SK-N-SH (cell line): ENCODE results near the gene PIGL. TPM values are rescaled to one million over a fixed set of nuclear protein-coding genes. Genes with fewer than 3 reads are reported as not detected.

ENCODE experiments used
- CTCF ChIA-PET: fragments of 300-600, 350-600 bp; formaldehyde crosslinking; extraction: SDS; loops from one replicate; lab custom pipeline; 2021; lab: Yijun Ruan, JAX
- POLR2A ChIA-PET: fragments of 350-600 bp; sonication (Branson Sonifier 250); formaldehyde crosslinking; extraction: SDS; loops from one replicate; lab custom pipeline; 2020; ENCODE audit warnings: antibody characterized with exemption, inconsistent platforms; lab: Yijun Ruan, JAX
- DNase-seq: peaks from one replicate; pipeline ENCODE4 v3.0.0; 2012
- H2AFZ ChIP-seq: fragments of 200-600 bp; sonication (generic); 2 replicates; pipeline ENCODE4 v1.8.1; 2016; ENCODE audit warnings: antibody characterized with exemption, mild to moderate bottlenecking, low read depth
- H3F3A ChIP-seq: fragments of 200-600 bp; sonication (generic); replicated peaks from 2 replicates; pipeline ENCODE3; 2016; ENCODE audit warnings: antibody characterized with exemption, mild to moderate bottlenecking; ENCODE audit not compliant: insufficient read depth
- H3K27ac ChIP-seq, 2 experiments: fragments of 200-500 bp in 1 of 2; fragments of 200-600 bp in 1 of 2; sonication (Bioruptor generic) in 1 of 2; sonication (generic), shearing (Covaris generic) in 1 of 2; 2 replicates each; pipeline versions ENCODE4 v1.5.1 to v1.6.1; 2014 to 2016; ENCODE audit warnings: low read depth in 2 of 2, inconsistent platforms in 1 of 2, low read length in 1 of 2, mild to moderate bottlenecking in 1 of 2, mixed read lengths in 1 of 2
- H3K27me3 ChIP-seq: fragments of 200-600 bp; sonication (generic), shearing (Covaris generic); 2 replicates; pipeline ENCODE4 v1.6.1; 2016; ENCODE audit warnings: mixed run types; ENCODE audit not compliant: insufficient read depth
- H3K36me3 ChIP-seq, 2 experiments: fragments of 200-500 bp in 1 of 2; fragments of 200-600 bp in 1 of 2; sonication (Bioruptor generic) in 1 of 2; sonication (generic) in 1 of 2; replicated peaks in 1 of 2; 2 replicates each; pipeline versions ENCODE3 to v1.5.1; 2014 to 2016; ENCODE audit warnings: low read length in 1 of 2, mild to moderate bottlenecking in 1 of 2; ENCODE audit not compliant: insufficient read depth in 2 of 2, control insufficient read depth in 1 of 2
- H3K4me1 ChIP-seq, 2 experiments: fragments of 200-500 bp in 1 of 2; fragments of 200-600 bp in 1 of 2; sonication (Bioruptor generic) in 1 of 2; sonication (generic), shearing (Covaris generic) in 1 of 2; 2 replicates each; pipeline versions ENCODE4 v1.5.1 to v1.6.1; 2014 to 2016; ENCODE audit warnings: low read depth in 1 of 2, low read length in 1 of 2, mixed run types in 1 of 2; ENCODE audit not compliant: insufficient read depth in 2 of 2, control insufficient read depth in 1 of 2
- H3K4me2 ChIP-seq: fragments of 200-600 bp; sonication (generic), shearing (Covaris generic); 2 replicates; pipeline ENCODE4 v1.6.1; 2017; ENCODE audit warnings: mixed run types
- H3K4me3 ChIP-seq, 2 experiments: fragments of 200-500 bp in 1 of 2; fragments of 200-600 bp in 1 of 2; sonication (Bioruptor generic) in 1 of 2; sonication (generic), shearing (Covaris generic) in 1 of 2; 2 replicates each; pipeline versions ENCODE4 v1.5.1 to v1.8.1; 2014 to 2016; ENCODE audit warnings: low read depth in 2 of 2, inconsistent platforms in 1 of 2, low read length in 1 of 2, mild to moderate bottlenecking in 1 of 2, mixed read lengths in 1 of 2, moderate library complexity in 1 of 2
- H3K79me2 ChIP-seq: fragments of 200-600 bp; sonication (generic); 2 replicates; pipeline ENCODE4 v1.8.1; 2017; ENCODE audit warnings: mild to moderate bottlenecking; ENCODE audit not compliant: insufficient read depth
- H3K9ac ChIP-seq: fragments of 200-600 bp; sonication (generic); 2 replicates; pipeline ENCODE4 v1.6.1; 2017; ENCODE audit warnings: mixed run types
- H3K9me2 ChIP-seq: fragments of 200-600 bp; sonication (generic); 2 replicates; pipeline ENCODE4 v1.6.1; 2017; ENCODE audit warnings: mixed run types
- H3K9me3 ChIP-seq: fragments of 200-600 bp; sonication (generic); 2 replicates; pipeline ENCODE4 v1.6.1; 2017; ENCODE audit warnings: mixed run types, mild to moderate bottlenecking, moderate library complexity
- H4K20me1 ChIP-seq: fragments of 200-600 bp; sonication (generic); 2 replicates; pipeline ENCODE4 v1.6.1; 2017; ENCODE audit warnings: mild to moderate bottlenecking, mixed run types; ENCODE audit not compliant: insufficient read depth
- CHD2 ChIP-seq: fragments of 150-350 bp; IDR thresholded peaks from 2 replicates; pipeline ENCODE4 v1.6.1; 2018; ENCODE audit warnings: low read length; ENCODE audit not compliant: partially characterized antibody
- ELF1 ChIP-seq: IDR thresholded peaks from 2 replicates; pipeline ENCODE4 v1.4.0; 2012
- EP300 ChIP-seq, 2 experiments: IDR thresholded peaks; 2 replicates each; pipeline versions ENCODE4 v1.4.0 to v1.6.1; 2012; ENCODE audit warnings: borderline replicate concordance in 1 of 2, low read depth in 1 of 2, low read length in 1 of 2
- EZH2phosphoT487 ChIP-seq: fragments of 200-600 bp; sonication (generic); IDR thresholded peaks from 2 replicates; pipeline ENCODE4 v1.6.1; 2017; ENCODE audit warnings: low read depth, mixed run types, mild to moderate bottlenecking, antibody characterized with exemption, moderate library complexity, borderline replicate concordance
- FOSL2 ChIP-seq: IDR thresholded peaks from 2 replicates; pipeline ENCODE4 v1.4.0; 2012; ENCODE audit warnings: low read depth, mild to moderate bottlenecking, moderate library complexity, borderline replicate concordance
- FOXJ3 ChIP-seq: sonication (generic); formaldehyde crosslinking; IDR thresholded peaks from 2 replicates; pipeline ENCODE4 v1.5.1; 2020; ENCODE audit warnings: mild to moderate bottlenecking, missing genetic modification reagents
- JUND ChIP-seq: IDR thresholded peaks from 2 replicates; pipeline ENCODE4 v1.4.0; 2012
- NFIC ChIP-seq: IDR thresholded peaks from 2 replicates; pipeline ENCODE4 v1.4.0; 2012; ENCODE audit warnings: borderline replicate concordance
- POLR2AphosphoS5 ChIP-seq: IDR thresholded peaks from 2 replicates; pipeline ENCODE4 v1.6.1; 2012; ENCODE audit warnings: low read depth, low read length
- RAD21 ChIP-seq: IDR thresholded peaks from 2 replicates; pipeline ENCODE4 v1.6.1; 2012; ENCODE audit warnings: mild to moderate bottlenecking, low read length
- RCOR1 ChIP-seq: fragments of 150-350 bp; IDR thresholded peaks from 2 replicates; pipeline ENCODE4 v1.6.1; 2017; ENCODE audit warnings: antibody characterized with exemption, low read length
- SIN3A ChIP-seq: IDR thresholded peaks from 2 replicates; pipeline ENCODE4 v1.6.1; 2012; ENCODE audit warnings: low read depth, mild to moderate bottlenecking, low read length, moderate library complexity, borderline replicate concordance
- TCF12 ChIP-seq: IDR thresholded peaks from 2 replicates; pipeline ENCODE4 v1.4.0; 2012
- YY1 ChIP-seq: IDR thresholded peaks from 2 replicates; pipeline ENCODE4 v1.4.0; 2012; ENCODE audit warnings: low read depth, mild to moderate bottlenecking
- WGBS: methylation state at CpG from one replicate; pipeline ENCODE4 v1.1.6; 2017; ENCODE audit warnings: low lambda C conversion rate; 5-methylcytosine and 5-hydroxymethylcytosine counted together
- polyA plus RNA-seq, 3 experiments: library from polyadenylated mRNA; depleted of rRNA; stranded (reverse); fragments of >200 nt; gene quantifications; 2 replicates each; pipeline ENCODE4 v1.2.3, GENCODE V29; 2012
- TF ChIP-seq, protein P1 (sequence below): IDR thresholded peaks from 2 replicates; pipeline ENCODE4 v1.4.0; 2012; ENCODE audit warnings: low read depth, borderline replicate concordance
- TF ChIP-seq, protein P2 (sequence below): fragments of 150-350 bp; IDR thresholded peaks from 2 replicates; pipeline ENCODE4 v1.6.1; 2017; ENCODE audit warnings: antibody characterized with exemption, low read length, low read depth, borderline replicate concordance
- TF ChIP-seq, protein P3 (sequence below): IDR thresholded peaks from 2 replicates; pipeline ENCODE4 v1.4.0; 2012; ENCODE audit warnings: low read depth, borderline replicate concordance
- TF ChIP-seq, protein P4 (sequence below): IDR thresholded peaks from 2 replicates; pipeline ENCODE4 v1.6.1; 2012; ENCODE audit warnings: mild to moderate bottlenecking, low read depth, low read length, moderate library complexity
- TF ChIP-seq, protein P5 (sequence below): fragments of 150-350 bp; IDR thresholded peaks from 2 replicates; pipeline ENCODE4 v1.6.1; 2016; ENCODE audit warnings: mild to moderate bottlenecking, low read depth, low read length

The PIGL gene
- polyA plus RNA-seq, 1 of the 3 experiments (the other 2 are of a cell fraction) = 34.0 TPM

DNA sequence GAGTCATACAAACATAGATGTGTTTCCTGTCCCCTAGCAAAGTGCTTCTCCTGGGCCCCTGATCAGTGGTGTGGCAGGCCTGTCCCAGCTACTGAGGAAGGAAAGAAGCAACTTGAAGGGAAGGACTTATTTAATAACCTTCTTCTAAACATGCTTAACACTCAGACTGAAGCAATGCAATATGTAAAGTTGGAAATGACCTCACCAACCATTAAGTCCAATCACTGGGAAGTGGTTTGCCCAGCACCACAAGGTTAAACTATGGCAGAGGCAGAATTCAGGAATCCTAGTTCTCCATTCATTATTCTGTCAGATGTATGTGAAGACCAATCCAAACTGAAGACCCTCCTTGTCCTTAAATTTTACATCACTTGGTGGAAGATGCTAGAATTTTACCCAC, 97.2 kb downstream of the PIGL start (continued):
- TF ChIP-seq, protein P1, sequence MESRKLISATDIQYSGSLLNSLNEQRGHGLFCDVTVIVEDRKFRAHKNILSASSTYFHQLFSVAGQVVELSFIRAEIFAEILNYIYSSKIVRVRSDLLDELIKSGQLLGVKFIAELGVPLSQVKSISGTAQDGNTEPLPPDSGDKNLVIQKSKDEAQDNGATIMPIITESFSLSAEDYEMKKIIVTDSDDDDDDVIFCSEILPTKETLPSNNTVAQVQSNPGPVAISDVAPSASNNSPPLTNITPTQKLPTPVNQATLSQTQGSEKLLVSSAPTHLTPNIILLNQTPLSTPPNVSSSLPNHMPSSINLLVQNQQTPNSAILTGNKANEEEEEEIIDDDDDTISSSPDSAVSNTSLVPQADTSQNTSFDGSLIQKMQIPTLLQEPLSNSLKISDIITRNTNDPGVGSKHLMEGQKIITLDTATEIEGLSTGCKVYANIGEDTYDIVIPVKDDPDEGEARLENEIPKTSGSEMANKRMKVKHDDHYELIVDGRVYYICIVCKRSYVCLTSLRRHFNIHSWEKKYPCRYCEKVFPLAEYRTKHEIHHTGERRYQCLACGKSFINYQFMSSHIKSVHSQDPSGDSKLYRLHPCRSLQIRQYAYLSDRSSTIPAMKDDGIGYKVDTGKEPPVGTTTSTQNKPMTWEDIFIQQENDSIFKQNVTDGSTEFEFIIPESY = no peak
- TF ChIP-seq SIN3A = no peak
- no peak for TF ChIP-seq POLR2AphosphoS5
- no peak for TF ChIP-seq RAD21
- no peak for TF ChIP-seq CHD2

DNA sequence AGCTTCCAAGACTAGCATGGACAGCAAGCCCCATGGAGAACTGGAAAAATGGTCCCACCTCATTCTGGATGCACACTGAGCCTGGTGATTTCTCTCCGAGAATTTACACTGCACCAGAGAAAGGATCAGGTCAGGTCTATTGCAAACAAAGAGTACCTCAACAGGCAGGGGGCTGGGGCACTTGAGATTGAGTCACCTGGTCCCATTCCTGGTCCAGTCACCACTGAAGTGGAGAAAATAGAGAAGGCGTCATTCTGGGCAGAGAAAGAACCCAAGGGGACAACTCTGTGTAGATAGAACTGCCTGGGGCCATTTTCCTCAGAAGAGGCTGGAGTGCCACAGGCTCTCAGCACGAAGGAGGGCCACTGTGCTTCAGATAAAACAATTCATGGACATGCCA, 97.8 kb downstream of the PIGL start:
- DNase-seq = no peak
- no peaks in the 10 kb centered on the region for H3F3A ChIP-seq
- TF ChIP-seq, protein P1 = no peak
- TF ChIP-seq RAD21 = no peak
- TF ChIP-seq SIN3A = no peak
- TF ChIP-seq RCOR1 = no peak
- TF ChIP-seq, protein P2, sequence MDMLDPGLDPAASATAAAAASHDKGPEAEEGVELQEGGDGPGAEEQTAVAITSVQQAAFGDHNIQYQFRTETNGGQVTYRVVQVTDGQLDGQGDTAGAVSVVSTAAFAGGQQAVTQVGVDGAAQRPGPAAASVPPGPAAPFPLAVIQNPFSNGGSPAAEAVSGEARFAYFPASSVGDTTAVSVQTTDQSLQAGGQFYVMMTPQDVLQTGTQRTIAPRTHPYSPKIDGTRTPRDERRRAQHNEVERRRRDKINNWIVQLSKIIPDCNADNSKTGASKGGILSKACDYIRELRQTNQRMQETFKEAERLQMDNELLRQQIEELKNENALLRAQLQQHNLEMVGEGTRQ = no peak
- no peak for TF ChIP-seq EP300 (IDR thresholded peaks at IDR 0.05; ENCODE audit: borderline replicate concordance in 1 of 2, low read depth in 1 of 2, low read length in 1 of 2)
- TF ChIP-seq, protein P3, sequence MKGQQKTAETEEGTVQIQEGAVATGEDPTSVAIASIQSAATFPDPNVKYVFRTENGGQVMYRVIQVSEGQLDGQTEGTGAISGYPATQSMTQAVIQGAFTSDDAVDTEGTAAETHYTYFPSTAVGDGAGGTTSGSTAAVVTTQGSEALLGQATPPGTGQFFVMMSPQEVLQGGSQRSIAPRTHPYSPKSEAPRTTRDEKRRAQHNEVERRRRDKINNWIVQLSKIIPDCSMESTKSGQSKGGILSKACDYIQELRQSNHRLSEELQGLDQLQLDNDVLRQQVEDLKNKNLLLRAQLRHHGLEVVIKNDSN = no peak
- no peak for TF ChIP-seq JUND
- TF ChIP-seq, protein P4, sequence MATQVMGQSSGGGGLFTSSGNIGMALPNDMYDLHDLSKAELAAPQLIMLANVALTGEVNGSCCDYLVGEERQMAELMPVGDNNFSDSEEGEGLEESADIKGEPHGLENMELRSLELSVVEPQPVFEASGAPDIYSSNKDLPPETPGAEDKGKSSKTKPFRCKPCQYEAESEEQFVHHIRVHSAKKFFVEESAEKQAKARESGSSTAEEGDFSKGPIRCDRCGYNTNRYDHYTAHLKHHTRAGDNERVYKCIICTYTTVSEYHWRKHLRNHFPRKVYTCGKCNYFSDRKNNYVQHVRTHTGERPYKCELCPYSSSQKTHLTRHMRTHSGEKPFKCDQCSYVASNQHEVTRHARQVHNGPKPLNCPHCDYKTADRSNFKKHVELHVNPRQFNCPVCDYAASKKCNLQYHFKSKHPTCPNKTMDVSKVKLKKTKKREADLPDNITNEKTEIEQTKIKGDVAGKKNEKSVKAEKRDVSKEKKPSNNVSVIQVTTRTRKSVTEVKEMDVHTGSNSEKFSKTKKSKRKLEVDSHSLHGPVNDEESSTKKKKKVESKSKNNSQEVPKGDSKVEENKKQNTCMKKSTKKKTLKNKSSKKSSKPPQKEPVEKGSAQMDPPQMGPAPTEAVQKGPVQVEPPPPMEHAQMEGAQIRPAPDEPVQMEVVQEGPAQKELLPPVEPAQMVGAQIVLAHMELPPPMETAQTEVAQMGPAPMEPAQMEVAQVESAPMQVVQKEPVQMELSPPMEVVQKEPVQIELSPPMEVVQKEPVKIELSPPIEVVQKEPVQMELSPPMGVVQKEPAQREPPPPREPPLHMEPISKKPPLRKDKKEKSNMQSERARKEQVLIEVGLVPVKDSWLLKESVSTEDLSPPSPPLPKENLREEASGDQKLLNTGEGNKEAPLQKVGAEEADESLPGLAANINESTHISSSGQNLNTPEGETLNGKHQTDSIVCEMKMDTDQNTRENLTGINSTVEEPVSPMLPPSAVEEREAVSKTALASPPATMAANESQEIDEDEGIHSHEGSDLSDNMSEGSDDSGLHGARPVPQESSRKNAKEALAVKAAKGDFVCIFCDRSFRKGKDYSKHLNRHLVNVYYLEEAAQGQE = no peak
- TF ChIP-seq TCF12 = no peak
- TF ChIP-seq, protein P5, sequence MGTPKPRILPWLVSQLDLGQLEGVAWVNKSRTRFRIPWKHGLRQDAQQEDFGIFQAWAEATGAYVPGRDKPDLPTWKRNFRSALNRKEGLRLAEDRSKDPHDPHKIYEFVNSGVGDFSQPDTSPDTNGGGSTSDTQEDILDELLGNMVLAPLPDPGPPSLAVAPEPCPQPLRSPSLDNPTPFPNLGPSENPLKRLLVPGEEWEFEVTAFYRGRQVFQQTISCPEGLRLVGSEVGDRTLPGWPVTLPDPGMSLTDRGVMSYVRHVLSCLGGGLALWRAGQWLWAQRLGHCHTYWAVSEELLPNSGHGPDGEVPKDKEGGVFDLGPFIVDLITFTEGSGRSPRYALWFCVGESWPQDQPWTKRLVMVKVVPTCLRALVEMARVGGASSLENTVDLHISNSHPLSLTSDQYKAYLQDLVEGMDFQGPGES = no peak
- TF ChIP-seq FOXJ3 (CRISPR knock-in tag) = no peak
- TF ChIP-seq EZH2phosphoT487 = no peak
- TF ChIP-seq NFIC = no peak
- TF ChIP-seq ELF1 = no peak
- TF ChIP-seq YY1 = no peak
- TF ChIP-seq FOSL2 = no peak

More for the DNA sequence above, 97.8 kb downstream of the PIGL start:
- H3K27me3 ChIP-seq = no peaks in the 10 kb centered on the region
- no peaks in the 10 kb centered on the region for H4K20me1 ChIP-seq
- H3K9me3 ChIP-seq = no peaks in the 10 kb centered on the region
- no peaks in the 10 kb centered on the region for H3K9me2 ChIP-seq
- no peak overlapping the region for H3K4me3 ChIP-seq
- H3K79me2 ChIP-seq = no peaks in the 10 kb centered on the region
- no peak overlapping the region for H2AFZ ChIP-seq
- H3K4me1 ChIP-seq = no peaks in the 10 kb centered on the region
- H3K4me2 ChIP-seq = no peak overlapping the region
- H3K27ac ChIP-seq = no peak overlapping the region
- POLR2A ChIA-PET = no interaction called here
- H3K9ac ChIP-seq = no peak overlapping the region
- 93% methylated on average over 3 of the region's 3 CpGs for WGBS
- H3K36me3 ChIP-seq = no peaks in the 10 kb centered on the region
- CTCF ChIA-PET = no interaction called here
